Mucosa of stomach (tissue), 1 donor: ENCODE measurements around the gene IGFBP5.
A peak's percentile ranks its signal among the peaks of the same experiment; 100 is the strongest.

Experiments used
- H3K27me3 ChIP-seq: one replicate; pipeline ENCODE4 v1.7.0; 2013; ENCODE audit warnings: mild to moderate bottlenecking, low read length; ENCODE audit not compliant: control insufficient read depth, insufficient read depth
- H3K36me3 ChIP-seq: one replicate; pipeline ENCODE4 v1.7.0; 2013; ENCODE audit warnings: low read length; ENCODE audit not compliant: control insufficient read depth, insufficient read depth
- H3K4me1 ChIP-seq: one replicate; pipeline ENCODE4 v1.7.0; 2013; ENCODE audit warnings: mild to moderate bottlenecking, low read length; ENCODE audit not compliant: control insufficient read depth, insufficient read depth
- H3K4me3 ChIP-seq: one replicate; pipeline ENCODE4 v1.7.0; 2013; ENCODE audit warnings: low read length
- H3K9ac ChIP-seq: one replicate; pipeline ENCODE4 v1.7.0; 2013; ENCODE audit warnings: mild to moderate bottlenecking, low read length, moderate library complexity
- H3K9me3 ChIP-seq: one replicate; pipeline ENCODE4 v1.7.0; 2013; ENCODE audit warnings: mild to moderate bottlenecking, low read length, moderate library complexity; ENCODE audit not compliant: control insufficient read depth
- donor health status: Pancreatic carcinoma.

Gene IGFBP5, protein sequence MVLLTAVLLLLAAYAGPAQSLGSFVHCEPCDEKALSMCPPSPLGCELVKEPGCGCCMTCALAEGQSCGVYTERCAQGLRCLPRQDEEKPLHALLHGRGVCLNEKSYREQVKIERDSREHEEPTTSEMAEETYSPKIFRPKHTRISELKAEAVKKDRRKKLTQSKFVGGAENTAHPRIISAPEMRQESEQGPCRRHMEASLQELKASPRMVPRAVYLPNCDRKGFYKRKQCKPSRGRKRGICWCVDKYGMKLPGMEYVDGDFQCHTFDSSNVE

DNA sequence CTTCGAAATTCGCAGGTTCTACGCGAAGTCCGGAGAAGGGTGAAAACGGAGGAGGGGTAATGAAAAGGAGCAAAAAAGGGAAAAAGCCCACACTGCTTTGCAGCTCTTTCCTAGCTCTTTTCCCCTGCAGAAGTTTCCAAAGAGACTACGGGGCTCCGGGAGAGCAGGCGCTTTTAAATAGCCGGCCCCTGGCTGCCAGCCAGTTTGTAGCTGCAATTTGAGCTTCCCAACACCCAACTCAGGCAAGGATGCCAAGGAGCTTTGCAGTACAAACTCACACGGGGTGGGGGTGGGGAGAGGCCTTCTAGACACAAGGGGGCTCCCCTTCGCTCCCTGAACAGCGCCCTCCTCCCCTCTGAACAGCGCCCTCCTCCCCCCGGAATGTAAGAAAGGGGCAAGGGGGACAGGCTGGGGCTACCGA is at the start of gene IGFBP5:
TSS of gene IGFBP5 (minus strand) at position 149 of the 421 bp plus-strand sequence. CDS start 774 bp downstream, outside the sequence.
- Histone ChIP-seq H3K36me3 (no peaks in the 10 kb centered on the region), H3K4me1 (peaks cover 32% of the 10 kb centered on the region), H3K9ac (peak within 1 kb of the TSS; percentile 65), H3K4me3 (no peak within 1 kb of the TSS), H3K9me3 (no peaks in the 10 kb centered on the region), H3K27me3 (peaks cover 67% of the 10 kb centered on the region)

DNA sequence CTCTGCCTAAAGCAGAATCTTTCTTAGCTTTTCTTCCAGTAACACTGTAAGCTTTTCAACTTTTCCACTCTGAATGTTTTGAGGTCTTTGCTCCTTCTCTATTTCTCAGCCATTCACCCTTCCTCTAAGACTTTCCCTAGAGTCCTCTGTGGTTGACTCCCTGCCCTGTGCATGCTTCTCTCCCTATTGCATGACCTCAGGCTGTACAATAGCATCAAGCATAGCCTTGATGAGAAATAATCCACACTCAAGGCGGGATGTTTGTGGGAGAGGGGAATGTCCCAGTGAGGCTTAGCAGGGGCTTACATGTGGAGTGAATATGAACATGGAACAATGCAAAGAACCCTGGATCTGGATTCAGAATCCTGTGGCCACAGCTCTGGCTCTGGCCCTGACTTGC is 48.4 kb upstream of the IGFBP5 start:
- no peaks in the 10 kb centered on the region for H3K36me3 ChIP-seq
- no peak overlapping the region for H3K4me3 ChIP-seq
- H3K4me1 ChIP-seq: peaks cover 6% of the 10 kb centered on the region
- H3K9me3 ChIP-seq: no peaks in the 10 kb centered on the region
- no peaks in the 10 kb centered on the region for H3K27me3 ChIP-seq
- no peak overlapping the region for H3K9ac ChIP-seq

DNA sequence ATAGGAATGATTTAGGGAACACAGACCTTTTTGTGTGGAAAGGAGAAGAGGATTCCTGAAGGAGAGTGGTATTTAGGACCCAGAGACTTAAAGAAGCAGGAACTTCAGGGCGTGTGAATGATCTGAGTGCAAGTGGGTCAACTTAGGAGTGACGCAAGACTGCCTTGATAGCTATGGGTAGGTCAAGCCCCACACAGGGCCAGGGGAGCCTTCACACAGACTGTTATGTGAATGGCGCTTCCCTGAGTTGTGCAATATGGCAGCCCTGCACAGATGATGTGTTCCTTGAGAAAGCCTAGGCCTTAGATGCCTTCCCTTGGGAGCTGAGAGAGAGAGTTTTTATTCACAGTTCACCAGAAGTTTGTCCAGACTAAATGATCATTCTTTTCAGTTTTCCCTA is 47.1 kb upstream of the IGFBP5 start:
- H3K4me3 ChIP-seq: no peak overlapping the region
- no peaks in the 10 kb centered on the region for H3K9me3 ChIP-seq
- H3K27me3 ChIP-seq: no peaks in the 10 kb centered on the region
- no peaks in the 10 kb centered on the region for H3K36me3 ChIP-seq
- H3K9ac ChIP-seq: no peak overlapping the region
- peaks cover 6% of the 10 kb centered on the region for H3K4me1 ChIP-seq

DNA sequence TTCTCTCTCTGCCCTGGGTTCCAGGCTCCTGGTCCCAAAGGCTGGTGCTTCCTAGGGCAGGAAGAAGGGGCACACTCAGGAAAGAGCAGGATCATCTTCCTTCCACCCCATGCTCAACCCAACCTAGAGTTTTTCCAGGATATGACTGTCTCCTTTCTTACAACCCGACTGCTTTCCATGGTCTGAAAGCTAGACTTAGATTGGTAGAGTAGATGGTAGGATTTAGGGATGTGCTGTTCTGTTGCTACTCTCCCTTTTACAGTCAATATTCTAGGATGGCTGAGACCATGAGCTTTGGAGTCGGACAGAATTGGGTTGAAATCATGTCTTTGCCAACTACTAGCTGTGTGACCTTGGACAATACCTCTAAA is 45.9 kb upstream of the IGFBP5 start:
- Histone ChIP-seq H3K9ac (no peak overlapping the region), H3K4me3 (no peak overlapping the region), H3K4me1 (peaks cover 6% of the 10 kb centered on the region), H3K9me3 (no peaks in the 10 kb centered on the region), H3K36me3 (no peaks in the 10 kb centered on the region), H3K27me3 (no peaks in the 10 kb centered on the region)

DNA sequence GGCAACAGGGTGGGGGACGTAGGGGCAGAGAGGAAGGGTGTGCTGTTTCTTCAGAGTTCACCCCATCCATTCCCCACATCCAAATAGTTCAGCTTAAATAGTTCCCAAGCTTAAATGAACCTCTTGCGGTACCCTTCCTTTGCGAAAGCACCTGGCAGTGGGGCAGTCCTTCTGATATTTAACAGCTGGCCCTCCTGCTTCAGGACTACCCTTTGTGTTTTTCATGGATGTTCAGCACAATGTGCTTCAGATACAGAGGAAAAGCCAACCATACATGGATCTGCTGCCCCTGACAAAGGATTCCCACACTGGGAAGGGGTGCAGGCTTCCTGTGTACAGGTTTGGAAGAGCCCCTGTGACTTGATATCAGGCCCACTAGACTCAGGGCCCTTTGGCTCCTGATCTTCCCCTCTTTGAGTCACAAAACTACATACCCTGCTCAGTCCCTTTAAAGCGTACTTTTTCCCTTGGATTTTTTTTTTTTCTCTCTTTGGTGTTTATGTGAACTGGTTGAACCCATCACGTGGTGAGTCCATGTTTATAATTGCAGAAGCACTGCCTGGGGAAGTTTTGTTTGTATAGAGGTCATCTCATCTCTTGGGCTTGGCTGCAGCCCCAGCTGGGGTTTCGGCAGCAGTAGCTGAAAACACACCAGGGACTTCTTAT is 45.3 kb upstream of the IGFBP5 start:
- Histone ChIP-seq H3K27me3 (no peaks in the 10 kb centered on the region), H3K9ac (no peak overlapping the region), H3K4me1 (peaks cover 6% of the 10 kb centered on the region), H3K36me3 (no peaks in the 10 kb centered on the region), H3K9me3 (no peaks in the 10 kb centered on the region), H3K4me3 (no peak overlapping the region)

DNA sequence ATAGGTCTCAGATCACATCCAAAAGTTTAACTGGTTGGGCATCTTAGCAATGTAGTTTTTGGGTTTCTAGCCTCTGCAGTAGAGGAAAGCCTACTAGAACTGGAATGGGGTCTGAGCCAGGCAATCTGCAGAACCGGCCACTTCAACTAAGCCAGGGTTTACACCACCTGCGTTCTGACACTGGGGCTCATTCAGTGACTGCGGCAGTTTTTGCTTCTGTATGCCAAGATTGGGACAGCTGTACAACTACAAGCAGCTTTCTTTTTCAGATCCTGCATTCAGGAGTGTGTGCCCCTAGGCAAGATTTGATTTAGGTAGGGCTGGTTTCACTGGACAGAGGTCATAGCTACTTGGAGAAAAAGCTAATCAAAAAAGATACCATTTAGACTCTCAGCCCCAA is 43.7 kb upstream of the IGFBP5 start:
- no peaks in the 10 kb centered on the region for H3K36me3 ChIP-seq
- H3K4me1 ChIP-seq: peaks cover 6% of the 10 kb centered on the region
- no peak overlapping the region for H3K9ac ChIP-seq
- no peaks in the 10 kb centered on the region for H3K9me3 ChIP-seq
- H3K27me3 ChIP-seq: no peaks in the 10 kb centered on the region
- no peak overlapping the region for H3K4me3 ChIP-seq

DNA sequence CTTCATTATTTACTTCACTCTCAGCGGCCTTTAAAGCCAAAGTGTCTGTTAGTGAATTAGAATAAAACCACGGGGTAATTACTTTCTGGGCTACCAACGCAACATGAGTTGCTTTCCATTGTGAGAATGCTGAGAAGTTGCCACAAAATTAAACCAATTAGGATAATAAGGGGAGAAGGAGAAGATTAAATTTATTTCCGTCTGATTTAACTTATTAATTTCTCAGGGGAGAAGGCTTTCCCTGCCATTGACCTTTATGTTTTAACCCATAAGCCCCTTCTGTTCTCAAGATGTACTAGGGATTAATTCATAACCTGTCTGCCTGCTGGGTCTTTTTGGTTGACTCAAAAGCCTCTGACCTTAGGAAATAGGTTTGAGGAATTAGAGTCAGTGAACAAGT is 42.3 kb upstream of the IGFBP5 start:
- H3K4me1 ChIP-seq: peaks cover 6% of the 10 kb centered on the region
- no peaks in the 10 kb centered on the region for H3K27me3 ChIP-seq
- no peaks in the 10 kb centered on the region for H3K9me3 ChIP-seq
- H3K9ac ChIP-seq: no peak overlapping the region
- no peak overlapping the region for H3K4me3 ChIP-seq
- H3K36me3 ChIP-seq: no peaks in the 10 kb centered on the region

DNA sequence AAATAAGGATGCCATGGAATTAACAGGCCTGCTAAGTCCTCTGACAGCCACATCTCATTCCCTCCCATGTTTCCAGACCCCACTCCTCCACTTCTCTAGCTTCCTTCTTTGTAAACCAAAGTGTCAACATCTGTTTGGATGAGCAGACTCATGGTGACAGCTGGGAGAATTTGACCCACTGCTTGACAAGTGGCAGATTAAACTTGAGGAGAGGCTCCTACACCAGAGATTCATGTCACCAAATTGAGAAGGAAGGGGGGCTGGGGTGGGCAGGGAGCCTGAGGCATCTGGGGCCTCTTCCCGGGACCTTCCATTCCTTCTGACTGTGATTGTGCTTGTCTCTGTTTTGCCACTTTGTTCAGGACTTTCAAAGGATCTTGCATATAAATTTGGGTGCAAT is 41.0 kb upstream of the IGFBP5 start:
- Histone ChIP-seq H3K27me3 (no peaks in the 10 kb centered on the region), H3K36me3 (no peaks in the 10 kb centered on the region), H3K9me3 (no peaks in the 10 kb centered on the region), H3K4me3 (no peak overlapping the region), H3K9ac (no peak overlapping the region), H3K4me1 (peaks cover 4% of the 10 kb centered on the region)

DNA sequence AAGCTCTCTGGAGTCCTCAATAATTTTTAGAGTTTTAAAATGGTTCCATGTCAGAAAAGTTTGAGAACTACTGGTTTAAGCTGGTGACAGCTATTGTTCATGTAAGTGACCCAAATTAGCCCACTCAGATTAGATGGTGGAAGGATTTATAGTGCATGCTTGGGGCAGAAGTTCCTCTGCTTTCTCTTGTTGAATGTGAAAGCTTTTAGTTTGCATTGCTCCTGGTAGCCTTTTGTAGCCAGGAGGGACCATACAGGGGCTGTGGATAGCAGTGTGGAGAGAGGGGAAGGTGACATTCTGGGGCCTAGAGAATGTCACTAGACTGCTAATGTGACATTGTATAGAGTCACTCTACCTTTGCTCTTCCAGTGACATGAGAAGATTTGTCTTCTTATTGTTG is 40.3 kb upstream of the IGFBP5 start:
- H3K9ac ChIP-seq: no peak overlapping the region
- no peaks in the 10 kb centered on the region for H3K4me1 ChIP-seq
- no peaks in the 10 kb centered on the region for H3K27me3 ChIP-seq
- no peaks in the 10 kb centered on the region for H3K9me3 ChIP-seq
- H3K4me3 ChIP-seq: no peak overlapping the region
- no peaks in the 10 kb centered on the region for H3K36me3 ChIP-seq

DNA sequence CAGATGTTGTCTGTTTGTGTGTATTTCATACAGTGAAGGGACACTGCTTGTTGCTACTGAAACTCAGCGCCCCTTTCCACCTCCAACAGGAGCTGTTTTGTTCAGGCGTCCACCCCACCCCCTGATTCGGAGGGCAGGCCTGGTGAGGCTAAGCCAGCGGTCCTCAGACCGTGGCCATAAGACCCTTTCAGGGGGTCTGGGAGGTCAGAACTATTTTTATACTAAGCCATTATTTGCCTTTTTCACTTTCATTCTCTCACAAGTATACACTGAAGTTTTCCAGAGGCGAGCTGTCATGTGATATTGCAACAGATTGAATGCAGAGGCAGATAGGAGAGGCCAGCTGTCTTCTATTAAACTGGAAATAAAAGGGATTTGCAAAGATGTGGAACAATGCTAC is 39.7 kb upstream of the IGFBP5 start:
- Histone ChIP-seq H3K4me1 (no peaks in the 10 kb centered on the region), H3K27me3 (no peaks in the 10 kb centered on the region), H3K36me3 (no peaks in the 10 kb centered on the region), H3K4me3 (no peak overlapping the region), H3K9me3 (no peaks in the 10 kb centered on the region), H3K9ac (no peak overlapping the region)

DNA sequence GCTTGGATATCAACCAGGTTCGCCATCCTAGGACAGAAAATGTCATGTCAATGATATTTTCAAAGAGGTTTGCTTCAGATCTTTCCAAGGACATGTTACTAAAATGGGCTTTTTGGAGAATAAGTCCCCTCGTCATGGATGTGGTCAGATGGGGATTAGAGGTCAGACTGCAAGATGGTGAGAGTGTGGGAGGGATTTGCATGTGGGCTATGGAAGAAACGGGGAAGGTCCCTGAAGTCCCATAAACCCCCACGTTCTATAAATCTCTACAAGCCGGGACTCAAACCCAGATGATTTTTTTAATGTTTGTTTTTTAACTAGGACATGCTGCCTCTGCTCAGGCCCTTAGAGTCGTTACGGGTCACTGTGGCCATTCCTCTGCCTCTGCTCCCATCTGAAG is 37.7 kb upstream of the IGFBP5 start:
- H3K27me3 ChIP-seq: no peaks in the 10 kb centered on the region
- no peaks in the 10 kb centered on the region for H3K36me3 ChIP-seq
- no peaks in the 10 kb centered on the region for H3K9me3 ChIP-seq
- H3K4me1 ChIP-seq: no peaks in the 10 kb centered on the region
- no peak overlapping the region for H3K4me3 ChIP-seq
- no peak overlapping the region for H3K9ac ChIP-seq

DNA sequence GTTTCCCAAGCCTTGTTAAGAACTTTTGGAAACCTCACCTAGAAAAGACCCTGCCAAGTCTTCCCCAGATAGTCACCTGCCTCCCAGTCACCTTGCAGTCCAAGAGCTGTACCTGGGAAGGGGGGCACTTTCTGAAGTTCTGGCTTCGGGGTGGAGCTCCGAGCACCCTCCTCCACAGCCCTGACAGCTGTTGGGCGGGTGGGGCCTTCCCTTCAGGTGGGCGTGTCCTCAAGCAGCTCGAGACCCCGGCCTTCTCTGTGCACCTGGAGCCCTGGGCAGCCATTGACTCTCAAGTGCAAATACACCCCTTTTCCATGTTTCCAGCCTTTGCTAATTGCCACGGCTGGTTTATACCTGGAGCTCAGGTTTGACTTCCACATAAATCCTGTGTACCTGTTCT is 37.0 kb upstream of the IGFBP5 start:
- Histone ChIP-seq H3K9me3 (no peaks in the 10 kb centered on the region), H3K27me3 (no peaks in the 10 kb centered on the region), H3K4me1 (no peaks in the 10 kb centered on the region), H3K4me3 (no peak overlapping the region), H3K9ac (no peak overlapping the region), H3K36me3 (no peaks in the 10 kb centered on the region)
